Measurements from ENCODE around the gene TRIM33.

TRIM33 gene

DNA sequence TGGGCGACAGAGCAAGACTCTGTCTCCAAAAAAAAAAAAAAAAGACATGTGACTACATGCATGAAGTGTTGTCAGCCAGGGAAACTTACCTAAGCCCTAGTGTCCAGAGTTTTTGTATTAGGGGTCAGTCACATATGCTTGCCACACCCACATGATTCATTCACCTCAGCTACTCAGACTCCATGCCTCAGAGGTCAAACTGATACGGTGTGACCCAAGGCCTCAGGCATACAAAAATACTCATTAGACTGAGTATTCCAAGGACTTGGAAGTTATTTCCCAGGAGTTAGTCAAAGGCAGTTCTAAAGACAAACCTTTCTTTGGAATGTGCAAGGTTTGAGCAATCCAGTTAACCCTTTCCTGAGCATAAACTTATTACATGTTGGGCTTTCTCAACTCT lies 6.3 kb upstream of the TRIM33 start:
- no peak for DNase-seq (ENCODE audit: low spot score)
- H3K27me3 ChIP-seq (ENCODE audit: control insufficient read depth in 3 of 3, insufficient read depth in 3 of 3, low read depth in 1 of 3, low read length in 3 of 3), result peaks cover 0 to 2% (median 0%) of the 10 kb centered on the region in 3 experiments
- no peak overlapping the region for H3K18ac ChIP-seq (ENCODE audit: low read length)
- no peak overlapping the region for H3K4me3 ChIP-seq (ENCODE audit: low read length in 2 of 2)
- H4K91ac ChIP-seq (ENCODE audit: low read depth, low read length, poor library complexity), result no peak overlapping the region
- no peak overlapping the region for H2AK5ac ChIP-seq (ENCODE audit: low read depth, low read length)
- no peak overlapping the region for H4K8ac ChIP-seq (ENCODE audit: low read depth, low read length)
- H2BK12ac ChIP-seq (ENCODE audit: low read length), result no peak overlapping the region
- no peaks in the 10 kb centered on the region for H3K9me3 ChIP-seq (replicated peaks in 1 of 2; ENCODE audit: control insufficient read depth in 2 of 2, insufficient read depth in 1 of 2, low read depth in 1 of 2, low read length in 2 of 2)
- no peak overlapping the region for H3K9ac ChIP-seq (ENCODE audit: low read depth, low read length, poor library complexity)
- H3K79me1 ChIP-seq (ENCODE audit: low read depth, low read length), result no peaks in the 10 kb centered on the region
- H2BK15ac ChIP-seq (ENCODE audit: low read length), result no peak overlapping the region
- H3K4me2 ChIP-seq (ENCODE audit: insufficient read depth, low read length, poor library complexity, severe bottlenecking), result no peak overlapping the region
- no peak overlapping the region for H3K14ac ChIP-seq (ENCODE audit: low read length)
- H2BK120ac ChIP-seq (ENCODE audit: low read depth, low read length), result no peak overlapping the region
- no peak overlapping the region for H2BK5ac ChIP-seq (ENCODE audit: low read length)
- WGBS, 2 donors (ENCODE audit: extremely low coverage in 2 of 2, insufficient read length in 2 of 2, insufficient replicate concordance in 1 of 2), result no CpG with 5 or more reads among the region's 2 CpGs
- no peaks in the 10 kb centered on the region for H3K4me1 ChIP-seq (ENCODE audit: control insufficient read depth in 2 of 2, insufficient read depth in 1 of 2, low read depth in 1 of 2, low read length in 2 of 2)
- H3K23ac ChIP-seq (ENCODE audit: low read depth, low read length, poor library complexity), result no peak overlapping the region
- no peak overlapping the region for H3K27ac ChIP-seq (replicated peaks; ENCODE audit: low read length)
- H3K36me3 ChIP-seq (replicated peaks in 1 of 2; ENCODE audit: control insufficient read depth in 2 of 2, insufficient read depth in 2 of 2, low read length in 2 of 2), result no peaks in the 10 kb centered on the region
- H2AFZ ChIP-seq (ENCODE audit: low read length), result no peak overlapping the region
- no peak overlapping the region for H3K4ac ChIP-seq (ENCODE audit: low read length)

DNA sequence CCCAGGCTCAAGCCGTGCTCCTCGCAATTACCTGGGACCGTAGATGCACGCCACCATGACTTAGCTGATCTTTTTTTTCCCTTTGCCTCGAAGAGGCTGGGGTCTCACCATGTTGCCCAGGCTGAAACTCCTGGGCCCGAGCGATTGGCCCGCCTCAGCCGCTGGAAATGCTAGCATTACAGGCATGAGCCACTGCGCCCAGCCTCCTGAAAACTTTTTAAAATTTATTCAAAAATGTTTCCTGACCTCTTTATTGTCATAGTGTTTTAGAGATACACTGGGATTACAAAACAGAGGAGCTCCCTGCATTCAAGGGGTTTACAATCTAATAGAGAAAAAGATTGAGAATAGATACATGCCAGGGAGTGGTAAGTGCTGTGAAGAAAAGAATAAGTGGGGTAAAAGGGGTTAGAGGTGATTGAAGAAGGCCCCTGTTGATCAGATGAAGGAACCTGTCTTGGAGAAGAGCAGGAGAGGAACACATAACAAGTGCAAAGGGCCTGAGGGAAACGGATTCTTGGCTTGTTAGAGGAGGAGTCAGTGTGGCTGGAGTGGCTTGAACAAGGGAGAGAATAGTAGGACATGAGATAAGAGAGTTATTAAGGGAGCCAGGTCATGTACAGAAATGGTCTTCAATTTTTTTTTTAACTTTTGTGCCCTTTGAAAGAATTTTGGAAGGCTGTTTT lies 1.7 kb upstream of the TRIM33 start:
- Histone ChIP-seq H3K9ac (ENCODE audit: low read depth, low read length, poor library complexity) (no peak overlapping the region), H2AK5ac (ENCODE audit: low read depth, low read length) (no peak overlapping the region), H3K27ac (replicated peaks; ENCODE audit: low read length) (no peak overlapping the region), H2BK12ac (ENCODE audit: low read length) (no peak overlapping the region), H3K23ac (ENCODE audit: low read depth, low read length, poor library complexity) (no peak overlapping the region), H3K36me3 (replicated peaks in 1 of 2; ENCODE audit: control insufficient read depth in 2 of 2, insufficient read depth in 2 of 2, low read length in 2 of 2) (peaks cover 0 to 11% of the 10 kb centered on the region in 2 donors), H4K91ac (ENCODE audit: low read depth, low read length, poor library complexity) (no peak overlapping the region), H3K79me1 (ENCODE audit: low read depth, low read length) (peaks cover 7% of the 10 kb centered on the region), H2BK120ac (ENCODE audit: low read depth, low read length) (no peak overlapping the region), H3K27me3 (ENCODE audit: control insufficient read depth in 3 of 3, insufficient read depth in 3 of 3, low read depth in 1 of 3, low read length in 3 of 3) (peaks cover 0 to 2% (median 0%) of the 10 kb centered on the region in 3 experiments), H3K9me3 (replicated peaks in 1 of 2; ENCODE audit: control insufficient read depth in 2 of 2, insufficient read depth in 1 of 2, low read depth in 1 of 2, low read length in 2 of 2) (no peaks in the 10 kb centered on the region), H4K8ac (ENCODE audit: low read depth, low read length) (no peak overlapping the region), H3K18ac (ENCODE audit: low read length) (no peak overlapping the region), H2AFZ (ENCODE audit: low read length) (no peak overlapping the region), H2BK5ac (ENCODE audit: low read length) (no peak overlapping the region), H3K4ac (ENCODE audit: low read length) (no peak overlapping the region), H3K4me2 (ENCODE audit: insufficient read depth, low read length, poor library complexity, severe bottlenecking) (no peak overlapping the region), H2BK15ac (ENCODE audit: low read length) (no peak overlapping the region), H3K14ac (ENCODE audit: low read length) (no peak overlapping the region), H3K4me1 (ENCODE audit: control insufficient read depth in 2 of 2, insufficient read depth in 1 of 2, low read depth in 1 of 2, low read length in 2 of 2) (peaks cover 2 to 7% of the 10 kb centered on the region in 2 donors), H3K4me3 (ENCODE audit: low read length in 2 of 2) (peak overlapping the region in 1 of 2 donors; percentile 11)
- no peak for DNase-seq (ENCODE audit: low spot score)
- no CpG with 5 or more reads among the region's 11 CpGs for WGBS, 2 donors (ENCODE audit: extremely low coverage in 2 of 2, insufficient read length in 2 of 2, insufficient replicate concordance in 1 of 2)

DNA sequence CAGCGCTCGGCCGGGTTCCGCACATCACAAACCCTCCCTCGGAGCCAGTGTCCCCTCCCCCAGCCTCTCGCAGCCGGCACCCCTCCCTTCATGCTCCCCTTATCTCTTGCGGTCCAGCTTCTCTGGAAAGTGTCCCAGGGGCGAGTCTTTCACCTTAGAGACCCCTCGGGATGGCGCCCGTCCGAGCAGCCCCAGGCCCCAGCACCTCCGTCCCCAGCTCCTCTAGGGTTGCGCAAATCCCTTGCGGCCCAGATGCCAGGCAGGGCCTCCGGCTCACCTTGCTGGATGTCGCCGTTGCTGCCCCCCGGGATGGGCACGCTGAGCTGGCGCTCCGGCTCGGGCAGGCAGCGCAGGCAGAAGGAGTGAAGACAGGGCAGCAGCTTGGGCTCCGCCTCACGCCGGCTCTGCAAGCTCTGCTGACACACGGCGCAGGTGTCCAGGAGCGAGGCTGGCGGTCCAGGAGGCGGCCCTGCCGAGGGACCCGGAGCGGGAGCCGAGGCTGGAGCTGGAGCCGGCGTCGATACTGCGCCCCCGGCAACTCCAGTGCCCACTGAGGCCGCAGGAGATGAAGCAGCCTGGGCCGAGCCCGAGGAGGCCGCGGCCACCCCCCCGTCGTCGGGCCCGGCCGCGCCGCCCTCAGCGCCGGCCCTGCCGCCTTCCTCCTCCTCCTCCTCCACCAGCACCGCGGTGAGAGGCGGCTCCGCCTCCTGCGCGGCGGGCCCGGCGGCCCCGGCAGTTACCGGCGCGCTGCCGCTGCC lies 550 bp downstream of the TRIM33 start:
- Histone ChIP-seq H3K23ac (ENCODE audit: low read depth, low read length, poor library complexity) (peak overlapping the region; percentile 97), H3K4ac (ENCODE audit: low read length) (peak overlapping the region; percentile 53), H3K9me3 (replicated peaks in 1 of 2; ENCODE audit: control insufficient read depth in 2 of 2, insufficient read depth in 1 of 2, low read depth in 1 of 2, low read length in 2 of 2) (peaks cover 0 to 7% of the 10 kb centered on the region in 2 donors), H3K4me2 (ENCODE audit: insufficient read depth, low read length, poor library complexity, severe bottlenecking) (peak overlapping the region; percentile 51), H4K91ac (ENCODE audit: low read depth, low read length, poor library complexity) (peak overlapping the region; percentile 94), H3K4me3 (ENCODE audit: low read length in 2 of 2) (peak overlapping the region; percentile 92 to 100), H3K27me3 (ENCODE audit: control insufficient read depth in 3 of 3, insufficient read depth in 3 of 3, low read depth in 1 of 3, low read length in 3 of 3) (peaks cover 0 to 2% (median 0%) of the 10 kb centered on the region in 3 experiments), H4K8ac (ENCODE audit: low read depth, low read length) (no peak overlapping the region), H3K9ac (ENCODE audit: low read depth, low read length, poor library complexity) (peak overlapping the region; percentile 100), H3K79me1 (ENCODE audit: low read depth, low read length) (peaks cover 7% of the 10 kb centered on the region), H2BK12ac (ENCODE audit: low read length) (peak overlapping the region; percentile 93), H2BK15ac (ENCODE audit: low read length) (no peak overlapping the region), H2AK5ac (ENCODE audit: low read depth, low read length) (peak overlapping the region; percentile 98), H3K36me3 (replicated peaks in 1 of 2; ENCODE audit: control insufficient read depth in 2 of 2, insufficient read depth in 2 of 2, low read length in 2 of 2) (peaks cover 2 to 34% of the 10 kb centered on the region in 2 donors), H2BK120ac (ENCODE audit: low read depth, low read length) (no peak overlapping the region), H2BK5ac (ENCODE audit: low read length) (peak overlapping the region; percentile 97), H2AFZ (ENCODE audit: low read length) (peak overlapping the region; percentile 96), H3K4me1 (ENCODE audit: control insufficient read depth in 2 of 2, insufficient read depth in 1 of 2, low read depth in 1 of 2, low read length in 2 of 2) (peaks cover 2 to 7% of the 10 kb centered on the region in 2 donors), H3K27ac (replicated peaks; ENCODE audit: low read length) (peak overlapping the region; percentile 77), H3K14ac (ENCODE audit: low read length) (peak overlapping the region; percentile 92), H3K18ac (ENCODE audit: low read length) (peak overlapping the region; percentile 99)
- no CpG with 5 or more reads among the region's 71 CpGs for WGBS, 2 donors (ENCODE audit: extremely low coverage in 2 of 2, insufficient read length in 2 of 2, insufficient replicate concordance in 1 of 2)
- DNase-seq (ENCODE audit: low spot score), result peak; percentile 6

All from neuronal stem cell (in vitro differentiated cells).